GM12878 (cell line): ENCODE measurements around the gene FILIP1L. TPM values are rescaled to one million over a fixed set of nuclear protein-coding genes. Genes with fewer than 3 reads are reported as not detected.
A peak's percentile ranks its signal among the peaks of the same experiment; 100 is the strongest.

Experiments
- ATAC-seq: fragments of 200-7000 bp; cut with Tn5 transposase; 3 replicates; pipeline ENCODE4 v1.9.1; 2020; ENCODE audit warnings: mild to moderate bottlenecking, moderate library complexity
- BruUV-seq: library from RNA; stranded (reverse); fragments of 400-500 nt; replicated peaks from 2 replicates; lab custom pipeline; 2021; lab: Mats Ljungman, UMichigan
- CTCF ChIA-PET: fragments of 300-600 bp; sonication (Branson Sonifier 250); formaldehyde crosslinking; extraction: SDS; loops from one replicate; lab custom pipeline; 2021; ENCODE audit warnings: inconsistent platforms; lab: Yijun Ruan, JAX
- POLR2A ChIA-PET: fragments of 350-600 bp; formaldehyde crosslinking; extraction: SDS; loops from one replicate; lab custom pipeline; 2021; ENCODE audit warnings: inconsistent platforms; lab: Charles Lee
- RAD21 ChIA-PET: fragments of 300-600 bp; sonication (Branson Sonifier 250); formaldehyde crosslinking; loops from one replicate; lab custom pipeline; 2023; ENCODE audit warnings: antibody characterized with exemption; ENCODE audit not compliant: unreplicated experiment; lab: Charles Lee
- SMC1A ChIA-PET: fragments of 300-600 bp; sonication (Branson Sonifier 250); formaldehyde crosslinking; loops from one replicate; lab custom pipeline; 2023; ENCODE audit not compliant: unreplicated experiment, uncharacterized antibody; lab: Charles Lee
- DNase-seq: peaks from one replicate; pipeline ENCODE4 v3.0.0-alpha.2; 2011; ENCODE audit warnings: low read depth, low spot score
- FAIRE-seq: peaks from 3 replicates; lab custom pipeline; 2011; peaks lifted over from hg19 to GRCh38; lab: Jason Lieb, UNC
- H2AFZ ChIP-seq: 2 replicates; pipeline ENCODE4 v1.6.0; 2011; ENCODE audit warnings: low read depth, low read length, control low read depth; ENCODE audit not compliant: control insufficient read depth
- H3K27ac ChIP-seq: 2 replicates; pipeline ENCODE4 v1.5.1; 2011; ENCODE audit warnings: control low read depth; ENCODE audit not compliant: control insufficient read depth, insufficient read depth
- H3K27me3 ChIP-seq, 2 experiments: replicated peaks in 1 of 2; 2 replicates each; pipeline versions ENCODE4 v1.6.0 to v1.6.1; 2011; ENCODE audit warnings: low read length in 1 of 2; ENCODE audit not compliant: control insufficient read depth in 2 of 2, insufficient read depth in 2 of 2
- H3K36me3 ChIP-seq, 2 experiments: 2 replicates each; pipeline ENCODE4 v1.5.1; 2011; ENCODE audit warnings: low read length in 1 of 2; ENCODE audit not compliant: control insufficient read depth in 2 of 2, insufficient read depth in 2 of 2
- H3K4me1 ChIP-seq: 2 replicates; pipeline ENCODE4 v1.6.1; 2011; ENCODE audit warnings: mild to moderate bottlenecking, low read length, moderate library complexity, mixed read lengths; ENCODE audit not compliant: control insufficient read depth, insufficient read depth
- H3K4me2 ChIP-seq: 2 replicates; pipeline ENCODE4 v1.6.0; 2011; ENCODE audit warnings: control low read depth; ENCODE audit not compliant: control insufficient read depth, insufficient read depth
- H3K4me3 ChIP-seq: fragments of 200-600 bp; sonication (generic); 2 replicates; pipeline ENCODE4 v1.5.1; 2016
- H3K79me2 ChIP-seq: 2 replicates; pipeline ENCODE4 v1.6.0; 2011; ENCODE audit warnings: low read length; ENCODE audit not compliant: control insufficient read depth, insufficient read depth
- H3K9ac ChIP-seq: 2 replicates; pipeline ENCODE4 v1.8.0; 2011; ENCODE audit warnings: low read length, control low read depth, mixed read lengths; ENCODE audit not compliant: control insufficient read depth, insufficient read depth
- H3K9me3 ChIP-seq: replicated peaks from 3 replicates; pipeline ENCODE4 v1.5.1; 2011; ENCODE audit warnings: mild to moderate bottlenecking, low read length; ENCODE audit not compliant: control insufficient read depth, insufficient read depth
- H4K20me1 ChIP-seq: 2 replicates; pipeline ENCODE4 v1.6.0; 2011; ENCODE audit not compliant: control insufficient read depth, insufficient read depth
- ASH2L ChIP-seq: fragments of 300-600, 200-600 bp; sonication (generic); IDR thresholded peaks from 2 replicates; pipeline ENCODE4 v1.6.1; 2017; ENCODE audit warnings: low read depth, mild to moderate bottlenecking, borderline replicate concordance
- CBFB ChIP-seq: IDR thresholded peaks from 2 replicates; pipeline ENCODE4 v1.6.1; 2016; ENCODE audit warnings: antibody characterized with exemption, low read depth
- IKZF2 ChIP-seq, 2 experiments: fragments of 450-650 bp; IDR thresholded peaks; 2 replicates each; pipeline ENCODE4 v1.6.1; 2017; ENCODE audit warnings: mild to moderate bottlenecking in 2 of 2, moderate library complexity in 2 of 2
- JUNB ChIP-seq: IDR thresholded peaks from 2 replicates; pipeline ENCODE4 v1.6.1; 2016; ENCODE audit warnings: antibody characterized with exemption, mild to moderate bottlenecking
- MTA3 ChIP-seq: IDR thresholded peaks from 2 replicates; pipeline ENCODE4 v1.6.1; 2012; ENCODE audit warnings: low read length, inconsistent platforms, borderline replicate concordance
- SMAD1 ChIP-seq: fragments of 450-650 bp; IDR thresholded peaks from 2 replicates; pipeline ENCODE4 v1.6.1; 2018; ENCODE audit warnings: mild to moderate bottlenecking, low read depth; ENCODE audit not compliant: partially characterized antibody
- STAT3 ChIP-seq: IDR thresholded peaks from 2 replicates; pipeline ENCODE4 v1.6.1; 2011; ENCODE audit warnings: low read depth, low read length, improper control_type of control experiment
- TAF1 ChIP-seq: IDR thresholded peaks from 2 replicates; pipeline ENCODE4 v1.6.1; 2011; ENCODE audit warnings: mild to moderate bottlenecking, low read depth, low read length, borderline replicate concordance
- TCF7 ChIP-seq: IDR thresholded peaks from 2 replicates; pipeline ENCODE4 v1.6.1; 2014; ENCODE audit warnings: antibody characterized with exemption, borderline replicate concordance
- ZSCAN29 ChIP-seq: fragments of 450-650 bp; IDR thresholded peaks from 2 replicates; pipeline ENCODE4 v1.6.1; 2017; ENCODE audit warnings: mild to moderate bottlenecking, moderate library complexity
- WGBS: methylation state at CpG from one replicate; pipeline ENCODE4 v1.1.6; 2016; ENCODE audit warnings: low lambda C conversion rate; ENCODE audit not compliant: insufficient replicate concordance, insufficient coverage; ENCODE audit errors: missing lambda C conversion rate; 5-methylcytosine and 5-hydroxymethylcytosine counted together
- in situ Hi-C: fragments of 300-500 bp; cut with MboI; formaldehyde crosslinking; loops from 9 replicates; pipeline ENCODE4 v1.14.3; 2018; ENCODE audit warnings: mixed read lengths
- intact Hi-C: fragments of 100-400 bp; cut with micrococcal nuclease; formaldehyde crosslinking; loops from one replicate; pipeline ENCODE4 v1.14.2; 2022; ENCODE audit not compliant: unreplicated experiment
- polyA plus RNA-seq, 11 experiments: library from polyadenylated mRNA; depleted of rRNA in 4 of 11; unstranded in 6 of 11; stranded (reverse) in 5 of 11; fragments of >200 nt; fragmentation: Nextera tagmentation in 4 of 11; fragmentation: Illumina TruSeq in 1 of 11; extraction: Ambion mirVana in 4 of 11; extraction: Trizol in 1 of 11; gene quantifications; 1 replicate in 1 of 11; 2 replicates in 10 of 11; pipeline versions ENCODE4 v1.2.1 to v1.2.3, GENCODE V29; 2011 to 2016; ENCODE audit warnings: inconsistent platforms in 2 of 11, missing spikeins in 2 of 11, low read depth in 1 of 11
- total RNA-seq, 4 experiments: library from RNA; depleted of rRNA in 3 of 4; stranded (reverse); fragments of >200 nt in 3 of 4; fragmentation: Illumina TruSeq in 1 of 4; extraction: Trizol in 1 of 4; gene quantifications; 2 replicates each; pipeline versions ENCODE4 v1.2.1 to v1.2.3, GENCODE V29; 2013 to 2021
- TF ChIP-seq, protein P1 (sequence below): IDR thresholded peaks from 2 replicates; pipeline ENCODE4 v1.6.1; 2011; ENCODE audit warnings: low read depth, low read length, improper control_type of control experiment, borderline replicate concordance
- TF ChIP-seq, protein P2 (sequence below), 3 experiments: IDR thresholded peaks in 2 of 3; conservative IDR thresholded peaks in 1 of 3; 2 replicates each; pipeline ENCODE4 v1.5.1; 2011; ENCODE audit warnings: low read depth in 3 of 3, low read length in 3 of 3, mild to moderate bottlenecking in 3 of 3, control low read depth in 2 of 3, moderate library complexity in 2 of 3, inconsistent platforms in 1 of 3, mixed read lengths in 1 of 3; ENCODE audit not compliant: control insufficient read depth in 2 of 3, insufficient read depth in 1 of 3; ENCODE audit errors: extremely low read depth in 1 of 3

The FILIP1L gene
- total and polyA plus RNA-seq, 10 of the 15 experiments (the other 5 are each of a cell fraction or from before 2014, with no cell fraction given): 0.24 to 6.1 (median 3.5) TPM

GRCh38 chr3:100097919-100098783, 16.1 kb downstream of the FILIP1L start:
- Histone ChIP-seq H2AFZ (no peak overlapping the region), H3K36me3 (no peaks in the 10 kb centered on the region), H3K4me1 (no peaks in the 10 kb centered on the region), H3K4me3 (no peak overlapping the region), H3K4me2 (no peak overlapping the region), H3K79me2 (no peaks in the 10 kb centered on the region), H4K20me1 (no peaks in the 10 kb centered on the region), H3K9ac (no peak overlapping the region), H3K27me3 (no peaks in the 10 kb centered on the region), H3K27ac (no peak overlapping the region), H3K9me3 (no peaks in the 10 kb centered on the region)
- no peak for ATAC-seq
- RAD21 ChIA-PET: interaction anchor here (1.5 kb wide), 1 partner anchor 29 kb away, joined by 4 read pairs; no protein-coding TSS in a partner anchor
- in situ Hi-C loops (no loop called here), intact Hi-C loops (no loop called here)
- DNase-seq: no peak
- CTCF ChIA-PET: interaction anchor here (0.5 to 1.5 kb wide), 3 partner anchors 9 to 105 kb away, joined by 3 to 4 read pairs (median 3); no protein-coding TSS in a partner anchor
- no peak for FAIRE-seq
- 94% methylated on average over 6 of the region's 6 CpGs for WGBS
- no TSS peak for BruUV-seq
- POLR2A ChIA-PET: no interaction called here
- SMC1A ChIA-PET: interaction anchor here (1.2 to 2.0 kb wide), 3 partner anchors 10 to 24 kb away, joined by 4 to 7 read pairs (median 4); no protein-coding TSS in a partner anchor
- no peak for TF ChIP-seq TAF1
- TF ChIP-seq, protein P1, sequence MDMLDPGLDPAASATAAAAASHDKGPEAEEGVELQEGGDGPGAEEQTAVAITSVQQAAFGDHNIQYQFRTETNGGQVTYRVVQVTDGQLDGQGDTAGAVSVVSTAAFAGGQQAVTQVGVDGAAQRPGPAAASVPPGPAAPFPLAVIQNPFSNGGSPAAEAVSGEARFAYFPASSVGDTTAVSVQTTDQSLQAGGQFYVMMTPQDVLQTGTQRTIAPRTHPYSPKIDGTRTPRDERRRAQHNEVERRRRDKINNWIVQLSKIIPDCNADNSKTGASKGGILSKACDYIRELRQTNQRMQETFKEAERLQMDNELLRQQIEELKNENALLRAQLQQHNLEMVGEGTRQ: no peak

DNA sequence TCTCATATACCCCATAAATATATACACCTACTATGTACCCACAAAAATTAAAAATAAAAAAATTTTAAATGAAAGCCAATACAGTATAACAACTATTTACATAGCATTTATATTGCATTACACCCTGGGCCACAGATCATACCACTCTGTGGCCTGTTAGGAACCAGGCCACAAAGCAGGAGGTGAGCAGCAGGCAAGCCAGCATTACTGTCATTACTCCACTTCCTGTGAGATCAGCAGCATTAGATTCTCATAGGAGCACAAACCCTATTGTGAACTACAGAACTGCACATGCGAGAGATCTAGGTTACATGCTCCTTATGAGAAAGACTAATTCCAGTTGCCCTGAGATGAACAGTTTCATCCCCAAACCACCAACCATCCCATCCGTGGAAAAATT, 17.4 kb downstream of the FILIP1L start:
- no peak overlapping the region for H3K9ac ChIP-seq
- RAD21 ChIA-PET: no interaction called here
- no peaks in the 10 kb centered on the region for H3K79me2 ChIP-seq
- no peak overlapping the region for H3K4me2 ChIP-seq
- H3K4me3 ChIP-seq: no peak overlapping the region
- in situ Hi-C loops: no loop called here
- POLR2A ChIA-PET: no interaction called here
- no peaks in the 10 kb centered on the region for H3K9me3 ChIP-seq
- no peaks in the 10 kb centered on the region for H3K36me3 ChIP-seq
- no peak overlapping the region for H2AFZ ChIP-seq
- no peak overlapping the region for H3K27ac ChIP-seq
- CTCF ChIA-PET: no interaction called here
- ATAC-seq (no peak), DNase-seq (no peak), FAIRE-seq (peak; percentile 23)
- 100% methylated on average over 2 of the region's 2 CpGs for WGBS
- no TSS peak for BruUV-seq
- no peaks in the 10 kb centered on the region for H3K4me1 ChIP-seq
- no peaks in the 10 kb centered on the region for H4K20me1 ChIP-seq
- no peaks in the 10 kb centered on the region for H3K27me3 ChIP-seq
- TF ChIP-seq JUNB: no peak
- no peak for TF ChIP-seq ZSCAN29
- TF ChIP-seq STAT3: no peak
- no peak for TF ChIP-seq IKZF2 (IDR thresholded peaks at IDR 0.05)
- no peak for TF ChIP-seq CBFB
- no peak for TF ChIP-seq TCF7
- TF ChIP-seq SMAD1: no peak
- no peak for TF ChIP-seq ASH2L
- TF ChIP-seq, protein P2, sequence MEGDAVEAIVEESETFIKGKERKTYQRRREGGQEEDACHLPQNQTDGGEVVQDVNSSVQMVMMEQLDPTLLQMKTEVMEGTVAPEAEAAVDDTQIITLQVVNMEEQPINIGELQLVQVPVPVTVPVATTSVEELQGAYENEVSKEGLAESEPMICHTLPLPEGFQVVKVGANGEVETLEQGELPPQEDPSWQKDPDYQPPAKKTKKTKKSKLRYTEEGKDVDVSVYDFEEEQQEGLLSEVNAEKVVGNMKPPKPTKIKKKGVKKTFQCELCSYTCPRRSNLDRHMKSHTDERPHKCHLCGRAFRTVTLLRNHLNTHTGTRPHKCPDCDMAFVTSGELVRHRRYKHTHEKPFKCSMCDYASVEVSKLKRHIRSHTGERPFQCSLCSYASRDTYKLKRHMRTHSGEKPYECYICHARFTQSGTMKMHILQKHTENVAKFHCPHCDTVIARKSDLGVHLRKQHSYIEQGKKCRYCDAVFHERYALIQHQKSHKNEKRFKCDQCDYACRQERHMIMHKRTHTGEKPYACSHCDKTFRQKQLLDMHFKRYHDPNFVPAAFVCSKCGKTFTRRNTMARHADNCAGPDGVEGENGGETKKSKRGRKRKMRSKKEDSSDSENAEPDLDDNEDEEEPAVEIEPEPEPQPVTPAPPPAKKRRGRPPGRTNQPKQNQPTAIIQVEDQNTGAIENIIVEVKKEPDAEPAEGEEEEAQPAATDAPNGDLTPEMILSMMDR (IDR thresholded peaks at IDR 0.05 in 2 of 3, conservative IDR thresholded peaks at IDR 0.05 in 1 of 3; ENCODE audit: control insufficient read depth in 2 of 3, extremely low read depth in 1 of 3, insufficient read depth in 1 of 3, low read depth in 3 of 3, low read length in 3 of 3): no peak
- no peak for TF ChIP-seq MTA3
- intact Hi-C loops: no loop called here
- SMC1A ChIA-PET: no interaction called here
